ENCODE results near the gene IL6ST.

IL6ST gene

GRCh38 chr5:55923177-55923771 is 71.5 kb downstream of the IL6ST start:
- in situ Hi-C loops (cut with MboI; ENCODE audit: low sequenced_read_pairs), result no loop called here

DNA sequence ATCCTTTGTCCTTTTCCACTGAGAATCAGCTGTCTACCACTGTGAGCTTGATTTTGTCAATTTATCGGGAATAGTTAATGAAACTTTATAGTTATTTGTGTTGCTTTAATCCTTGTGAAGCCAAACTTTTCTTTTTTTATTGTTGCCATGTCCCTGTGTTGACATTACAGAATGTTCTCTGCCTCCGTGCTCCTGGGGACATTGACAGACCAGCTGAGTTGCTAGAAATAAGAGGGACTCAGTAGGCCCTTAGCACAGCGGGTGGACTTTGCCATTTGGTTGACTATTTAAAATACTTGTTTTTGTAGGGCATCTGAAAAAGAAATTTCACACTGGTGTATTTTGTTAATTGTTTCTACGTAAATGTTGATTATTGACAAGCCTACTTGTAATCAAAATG is 73.1 kb downstream of the IL6ST start:
- in situ Hi-C loops (cut with MboI; ENCODE audit: low sequenced_read_pairs), result no loop called here

- in situ Hi-C loops (cut with MboI; ENCODE audit: low sequenced_read_pairs), result no loop called here
Observed at GRCh38 chr5:55920784-55921183, 74.0 kb downstream of the IL6ST start.

GRCh38 chr5:55919625-55920024 is 75.1 kb downstream of the IL6ST start:
- in situ Hi-C loops (cut with MboI; ENCODE audit: low sequenced_read_pairs), result no loop called here

DNA sequence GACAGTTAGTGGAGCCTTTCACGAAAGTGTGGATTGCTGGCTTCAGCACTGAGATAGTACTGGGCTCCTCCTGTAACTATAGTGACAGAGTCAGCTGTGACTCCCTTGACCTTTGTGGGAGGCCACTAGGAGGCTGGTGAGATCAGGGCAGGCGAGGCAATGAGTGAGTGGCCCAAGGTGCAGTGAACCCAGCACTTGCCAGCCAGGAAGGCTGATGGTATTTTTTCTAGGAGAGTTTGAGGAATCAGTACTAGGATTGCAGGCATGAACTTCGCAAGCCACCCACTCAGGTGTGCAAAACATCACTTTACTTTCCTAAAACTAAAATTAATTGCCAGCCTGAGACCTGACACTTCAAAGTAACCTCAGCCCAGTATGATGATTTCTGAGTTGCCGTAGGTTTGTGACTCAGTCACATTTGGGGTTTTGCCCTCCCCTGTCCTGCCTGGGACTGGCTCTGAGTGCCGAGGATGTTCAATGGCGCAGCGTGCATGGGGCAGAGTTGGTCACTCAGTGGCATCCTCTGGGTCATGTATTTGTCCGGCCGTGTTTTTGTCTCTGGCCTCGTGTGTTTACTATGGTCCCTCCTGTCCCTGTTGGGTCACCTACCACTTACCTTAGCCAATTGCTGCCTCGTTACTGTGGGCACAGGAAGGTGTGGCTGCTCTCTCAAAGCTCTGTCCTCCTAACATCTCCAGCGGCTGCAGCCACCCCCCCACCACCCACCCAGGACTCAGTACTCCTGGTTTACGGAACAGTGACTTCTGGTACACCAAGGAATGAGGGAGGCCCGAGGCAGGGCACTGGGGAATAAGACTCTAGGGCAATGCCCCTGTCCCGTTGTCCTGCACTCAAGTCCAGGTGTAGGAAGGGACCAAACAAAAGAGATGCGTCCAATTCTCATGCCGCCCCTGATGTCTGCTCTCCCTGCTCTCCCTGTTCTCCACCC is 76.4 kb downstream of the IL6ST start:
- in situ Hi-C loops (cut with MboI; ENCODE audit: low sequenced_read_pairs), result no loop called here

GRCh38 chr5:55917402-55918086 is 77.2 kb downstream of the IL6ST start:
- in situ Hi-C loops (cut with MboI; ENCODE audit: low sequenced_read_pairs), result no loop called here

DNA sequence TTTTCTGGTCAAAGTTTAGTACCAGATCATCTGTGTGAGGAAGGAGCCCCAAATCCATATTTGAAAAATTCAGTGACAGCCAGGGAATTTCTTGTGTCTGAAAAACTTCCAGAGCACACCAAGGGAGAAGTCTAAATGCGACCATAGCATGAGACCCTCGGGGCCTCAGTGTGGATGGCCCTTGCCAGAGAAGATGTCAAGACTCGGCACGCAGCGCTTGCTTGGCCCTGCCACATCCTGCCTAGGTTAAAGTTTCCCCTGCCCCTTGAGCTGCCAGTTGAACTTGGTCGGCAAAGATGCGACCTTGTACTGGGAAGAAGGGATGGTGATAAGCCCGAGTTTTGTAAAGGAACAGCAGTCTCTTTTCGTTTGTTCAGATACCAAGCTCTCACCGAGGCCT is 77.8 kb downstream of the IL6ST start:
- in situ Hi-C loops (cut with MboI; ENCODE audit: low sequenced_read_pairs), result no loop called here

- in situ Hi-C loops (cut with MboI; ENCODE audit: low sequenced_read_pairs), result no loop called here
Observed at GRCh38 chr5:55915783-55916182, 79.0 kb downstream of the IL6ST start.

GRCh38 chr5:55914971-55915370 is 79.8 kb downstream of the IL6ST start:
- in situ Hi-C loops (cut with MboI; ENCODE audit: low sequenced_read_pairs), result no loop called here

GRCh38 chr5:55913466-55914413 is 81.0 kb downstream of the IL6ST start:
- in situ Hi-C loops (cut with MboI; ENCODE audit: low sequenced_read_pairs), result no loop called here

DNA sequence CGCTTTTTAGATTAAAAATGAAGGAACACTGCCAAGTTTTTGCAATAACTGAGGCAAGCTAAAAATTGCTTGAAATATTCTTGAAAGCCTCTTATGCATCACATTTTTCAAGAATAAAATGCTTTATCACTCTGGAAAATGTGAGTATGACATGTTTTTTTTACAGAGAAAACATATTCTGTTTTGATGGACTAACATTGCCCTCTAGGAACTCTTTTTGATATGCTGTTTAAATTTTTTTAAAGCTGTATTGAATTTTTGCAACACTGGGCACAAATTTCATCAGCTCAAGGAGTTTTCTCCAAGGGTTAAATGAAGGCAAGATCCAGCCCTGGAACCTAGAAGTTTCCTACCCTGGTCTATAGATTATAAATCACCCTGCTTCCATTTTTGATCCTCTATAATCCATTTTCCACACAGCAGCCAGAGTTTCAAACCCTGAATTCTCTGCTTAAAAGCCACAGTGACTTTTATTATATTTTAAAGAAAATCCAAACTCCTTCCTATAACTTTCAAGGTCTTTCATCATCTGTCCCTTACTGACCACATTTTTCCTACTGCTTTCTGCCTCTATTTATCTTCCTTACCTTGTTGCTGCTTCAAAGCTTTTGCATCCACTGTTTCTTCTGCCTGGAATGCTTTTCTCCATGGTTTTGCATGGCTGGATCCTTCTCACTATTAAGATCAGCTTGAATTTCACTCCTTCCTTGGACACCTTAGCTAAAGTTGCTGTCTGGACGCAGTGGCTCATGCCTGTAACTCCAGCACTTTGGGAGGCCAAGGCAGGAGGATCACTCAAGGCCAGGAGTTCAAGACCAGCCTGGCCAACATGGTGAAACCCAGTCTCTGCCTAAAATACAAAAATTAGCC is 82.7 kb downstream of the IL6ST start:
- in situ Hi-C loops (cut with MboI; ENCODE audit: low sequenced_read_pairs), result no loop called here

- in situ Hi-C loops (cut with MboI; ENCODE audit: low sequenced_read_pairs), result no loop called here
Observed at GRCh38 chr5:55908804-55909203, 86.0 kb downstream of the IL6ST start.

GRCh38 chr5:55907927-55908326 is 86.8 kb downstream of the IL6ST start:
- in situ Hi-C loops (cut with MboI; ENCODE audit: low sequenced_read_pairs), result no loop called here

DNA sequence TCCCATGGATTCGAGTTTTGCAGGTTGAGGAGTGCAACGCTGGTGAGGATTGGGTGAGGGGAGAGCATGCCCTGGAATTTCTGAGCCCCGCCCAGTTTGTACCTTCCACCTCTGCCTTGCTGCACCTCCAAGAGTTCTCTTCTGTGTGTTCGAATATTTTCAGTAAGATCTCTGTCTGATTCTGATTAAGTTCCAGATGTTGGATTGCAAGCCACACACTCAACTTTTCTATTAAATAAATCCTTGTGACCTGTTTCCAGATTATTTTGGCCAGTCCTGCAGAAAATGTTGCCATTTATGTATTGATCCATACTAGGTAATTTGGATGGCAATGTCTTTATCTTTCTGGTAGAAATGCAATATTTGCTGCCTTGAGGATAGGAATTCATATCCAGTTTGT is 89.5 kb downstream of the IL6ST start:
- in situ Hi-C loops (cut with MboI; ENCODE audit: low sequenced_read_pairs), result no loop called here

DNA sequence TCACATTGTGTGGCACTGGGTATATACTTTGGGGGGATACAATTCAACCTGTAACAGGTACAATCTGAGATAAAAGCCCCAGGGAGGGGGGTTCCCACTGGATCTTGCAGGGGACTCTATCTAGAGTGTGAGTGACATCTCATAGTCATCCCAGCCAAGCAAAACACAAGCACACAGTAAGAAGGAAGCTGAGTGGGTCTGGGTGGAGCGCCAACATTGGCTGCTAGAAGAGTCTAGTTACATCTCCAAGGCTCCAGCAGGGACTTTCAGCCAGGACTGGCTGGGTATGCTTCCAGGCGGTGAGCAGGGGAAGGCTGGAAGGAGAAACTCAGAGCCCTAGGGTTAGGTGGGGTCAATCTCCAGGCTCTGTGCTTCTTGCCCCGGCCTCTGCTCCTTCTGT is 90.6 kb downstream of the IL6ST start:
- in situ Hi-C loops (cut with MboI; ENCODE audit: low sequenced_read_pairs), result no loop called here

- in situ Hi-C loops (cut with MboI; ENCODE audit: low sequenced_read_pairs), result no loop called here
Observed at GRCh38 chr5:55903121-55903701, 91.6 kb downstream of the IL6ST start.

DNA sequence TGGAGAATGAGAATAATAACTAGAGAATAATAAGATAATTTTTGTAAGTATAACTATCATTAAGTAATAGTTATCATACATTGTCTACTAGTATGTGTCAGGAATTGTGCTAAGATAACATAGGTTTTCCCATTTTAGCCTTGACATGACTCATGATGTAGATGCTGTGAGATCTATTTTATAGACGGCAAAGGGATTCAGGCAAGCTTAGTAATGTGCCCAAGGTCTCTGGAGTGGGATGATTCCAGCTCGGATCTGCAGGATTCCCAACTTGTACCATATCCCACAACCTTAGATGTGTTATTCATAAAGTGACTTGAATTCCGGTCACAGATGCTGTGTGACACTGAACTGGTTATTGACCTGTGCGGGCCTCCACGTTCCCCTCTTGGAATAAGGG is 92.1 kb downstream of the IL6ST start:
- in situ Hi-C loops (cut with MboI; ENCODE audit: low sequenced_read_pairs), result no loop called here

- in situ Hi-C loops (cut with MboI; ENCODE audit: low sequenced_read_pairs), result no loop called here
Observed at GRCh38 chr5:55900776-55901175, 94.0 kb downstream of the IL6ST start.

DNA sequence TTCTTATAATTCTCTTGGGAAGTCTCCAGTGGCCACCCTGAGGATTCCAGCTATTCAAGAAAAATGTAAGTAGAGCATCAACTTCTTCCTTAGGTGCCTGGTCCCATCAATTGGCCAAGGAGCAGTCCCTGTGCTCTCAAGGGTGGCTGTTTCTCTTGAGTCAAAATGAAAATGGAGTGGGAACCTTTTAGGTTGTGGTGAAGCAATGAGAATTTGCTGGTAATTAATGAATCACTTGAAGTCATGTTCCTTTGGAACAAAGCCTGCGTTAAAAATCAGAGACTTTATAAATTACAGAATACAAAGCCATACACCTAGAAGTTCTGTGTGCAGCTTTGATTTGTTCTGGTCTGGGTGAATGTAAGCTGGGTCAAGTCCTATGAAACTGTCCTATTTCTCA is 94.7 kb downstream of the IL6ST start:
- in situ Hi-C loops (cut with MboI; ENCODE audit: low sequenced_read_pairs), result no loop called here
